ENCODE measurements around the gene SHD. TPM values are rescaled to one million over a fixed set of nuclear protein-coding genes. Genes with fewer than 3 reads are reported as not detected.
"Not testable (repeated sequence)": the region's sequence is repeated elsewhere in the genome, so short reads cannot be mapped to it uniquely, and the experiment has no call there.

Gene SHD
- total and polyA plus RNA-seq, 2 donors (not counting 1 experiment from before 2014, with no cell fraction given), result not detected

GRCh38 chr19:4238831-4239230 lies 40.2 kb upstream of the SHD start:
- no peak overlapping the region for H3K9ac ChIP-seq (ENCODE audit: insufficient read depth, low read length)
- H3K4me2 ChIP-seq (ENCODE audit: extremely low read depth, insufficient read depth, low read length), result no peak overlapping the region
- no peak for TF ChIP-seq EZH2 (IDR thresholded peaks at IDR 0.05; ENCODE audit: low read length, missing control alignments)
- TF ChIP-seq CTCF (conservative IDR thresholded peaks at IDR 0.05 in 1 of 2, IDR thresholded peaks at IDR 0.05 in 1 of 2; ENCODE audit: low read depth in 1 of 2, low read length in 2 of 2), result no peak
- H3K79me2 ChIP-seq (ENCODE audit: control insufficient read depth, insufficient read depth, low read length), result no peaks in the 10 kb centered on the region
- H3K4me1 ChIP-seq (ENCODE audit: control insufficient read depth, extremely low read depth, insufficient read depth, low read length), result no peaks in the 10 kb centered on the region
- no peaks in the 10 kb centered on the region for H3K27me3 ChIP-seq (ENCODE audit: control insufficient read depth, insufficient read depth, low read length)
- no peaks in the 10 kb centered on the region for H3K9me3 ChIP-seq (ENCODE audit: control insufficient read depth, insufficient read depth, low read depth, low read length)
- DNase-seq (ENCODE audit: low read depth in 2 of 2), result no peak
- no peaks in the 10 kb centered on the region for H3K36me3 ChIP-seq (ENCODE audit: control insufficient read depth, insufficient read depth, low read length)
- no peak overlapping the region for H3K4me3 ChIP-seq (replicated peaks in 1 of 4; ENCODE audit: control extremely low read depth in 1 of 4, insufficient read depth in 1 of 4, low read depth in 3 of 4, low read length in 4 of 4)
- H2AFZ ChIP-seq (ENCODE audit: low read length), result no peak overlapping the region
- H3K27ac ChIP-seq (ENCODE audit: insufficient read depth, low read length), result no peak overlapping the region
- H4K20me1 ChIP-seq (ENCODE audit: control insufficient read depth, extremely low read depth, insufficient read depth, low read length), result no peaks in the 10 kb centered on the region

GRCh38 chr19:4241824-4242430 lies 37.1 kb upstream of the SHD start:
- DNase-seq (ENCODE audit: low read depth in 2 of 2), result no peak
- Histone ChIP-seq H3K4me3 (replicated peaks in 1 of 4; ENCODE audit: control extremely low read depth in 1 of 4, insufficient read depth in 1 of 4, low read depth in 3 of 4, low read length in 4 of 4) (no peak overlapping the region), H3K36me3 (ENCODE audit: control insufficient read depth, insufficient read depth, low read length) (no peaks in the 10 kb centered on the region), H3K79me2 (ENCODE audit: control insufficient read depth, insufficient read depth, low read length) (no peaks in the 10 kb centered on the region), H3K9ac (ENCODE audit: insufficient read depth, low read length) (no peak overlapping the region), H4K20me1 (ENCODE audit: control insufficient read depth, extremely low read depth, insufficient read depth, low read length) (no peaks in the 10 kb centered on the region), H3K27ac (ENCODE audit: insufficient read depth, low read length) (no peak overlapping the region), H3K4me1 (ENCODE audit: control insufficient read depth, extremely low read depth, insufficient read depth, low read length) (no peaks in the 10 kb centered on the region), H3K4me2 (ENCODE audit: extremely low read depth, insufficient read depth, low read length) (no peak overlapping the region), H2AFZ (ENCODE audit: low read length) (no peak overlapping the region), H3K27me3 (ENCODE audit: control insufficient read depth, insufficient read depth, low read length) (no peaks in the 10 kb centered on the region), H3K9me3 (ENCODE audit: control insufficient read depth, insufficient read depth, low read depth, low read length) (no peaks in the 10 kb centered on the region)
- TF ChIP-seq EZH2 (IDR thresholded peaks at IDR 0.05; ENCODE audit: low read length, missing control alignments) (no peak), CTCF (conservative IDR thresholded peaks at IDR 0.05 in 1 of 2, IDR thresholded peaks at IDR 0.05 in 1 of 2; ENCODE audit: low read depth in 1 of 2, low read length in 2 of 2) (no peak)

DNA sequence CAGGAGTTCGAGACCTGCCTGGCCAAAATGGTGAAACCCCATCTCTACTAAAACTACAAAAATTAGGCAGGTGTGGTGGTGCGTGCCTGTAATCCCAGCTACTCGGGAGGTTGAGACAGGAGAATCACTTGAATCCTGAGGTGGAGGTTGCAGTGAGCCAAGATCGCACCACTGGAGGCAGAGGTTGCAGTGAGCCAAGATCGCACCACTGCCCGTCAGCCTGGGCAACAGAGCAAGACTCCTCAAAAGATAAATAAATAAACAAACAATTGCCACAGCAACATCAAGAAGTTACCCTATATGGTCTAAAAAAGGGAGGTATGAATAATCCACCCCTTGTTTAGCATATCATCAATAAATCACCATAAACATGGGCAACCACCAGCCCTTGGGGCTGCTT lies 33.1 kb upstream of the SHD start:
- DNase-seq (ENCODE audit: low read depth in 2 of 2); H3K4me2 ChIP-seq (ENCODE audit: extremely low read depth, insufficient read depth, low read length); H2AFZ ChIP-seq (ENCODE audit: low read length): not testable (repeated sequence)

More for the DNA sequence above, 33.1 kb upstream of the SHD start:
- H3K36me3 ChIP-seq (ENCODE audit: control insufficient read depth, insufficient read depth, low read length); H3K4me3 ChIP-seq (replicated peaks in 1 of 4; ENCODE audit: control extremely low read depth in 1 of 4, insufficient read depth in 1 of 4, low read depth in 3 of 4, low read length in 4 of 4); H3K27me3 ChIP-seq (ENCODE audit: control insufficient read depth, insufficient read depth, low read length); H4K20me1 ChIP-seq (ENCODE audit: control insufficient read depth, extremely low read depth, insufficient read depth, low read length); H3K4me1 ChIP-seq (ENCODE audit: control insufficient read depth, extremely low read depth, insufficient read depth, low read length); H3K27ac ChIP-seq (ENCODE audit: insufficient read depth, low read length); H3K79me2 ChIP-seq (ENCODE audit: control insufficient read depth, insufficient read depth, low read length); H3K9me3 ChIP-seq (ENCODE audit: control insufficient read depth, insufficient read depth, low read depth, low read length); H3K9ac ChIP-seq (ENCODE audit: insufficient read depth, low read length): not testable (repeated sequence)

Measured in fibroblast of lung (primary cell).